Neural crest cell (in vitro differentiated cells): Measurements from ENCODE around the gene FRG1. TPM values are rescaled to one million over a fixed set of nuclear protein-coding genes. Genes with fewer than 3 reads are reported as not detected.
"Not testable (repeated sequence)": the region's sequence is repeated elsewhere in the genome, so short reads cannot be mapped to it uniquely, and the experiment has no call there.

Experiments
- DNase-seq: peaks from one replicate; pipeline ENCODE4 v3.0.0; 2021; ENCODE audit warnings: low read depth, mixed read lengths, low spot score
- H3K27ac Mint-ChIP-seq: one replicate; pipeline ENCODE4 v1.8.0; 2021; ENCODE audit warnings: mild to moderate bottlenecking, mixed read lengths; ENCODE audit not compliant: unreplicated experiment
- H3K27me3 Mint-ChIP-seq: 2 replicates; pipeline ENCODE4 v1.8.0; 2021; ENCODE audit warnings: low read depth, mild to moderate bottlenecking, mixed read lengths
- H3K36me3 Mint-ChIP-seq: 2 replicates; pipeline ENCODE4 v1.8.0; 2021; ENCODE audit warnings: low read depth, mild to moderate bottlenecking, mixed read lengths
- H3K4me1 Mint-ChIP-seq: 2 replicates; pipeline ENCODE4 v1.8.0; 2021; ENCODE audit warnings: mixed read lengths
- H3K4me3 Mint-ChIP-seq: one replicate; pipeline ENCODE4 v1.8.0; 2021; ENCODE audit warnings: mild to moderate bottlenecking, mixed read lengths
- H3K9me3 Mint-ChIP-seq: 2 replicates; pipeline ENCODE4 v1.8.0; 2021; ENCODE audit warnings: mixed read lengths
- CTCF ChIP-seq: fragments of 200-600 bp; sonication (generic); conservative IDR thresholded peaks from 2 replicates; pipeline ENCODE4 v1.5.0; 2021; ENCODE audit warnings: antibody characterized with exemption, mild to moderate bottlenecking
- long read RNA-seq: library from polyadenylated mRNA; unstranded; transcript quantifications from one replicate; pipeline ENCODE4 v2.0.0, GENCODE V29; 2020
- total RNA-seq: library from RNA; stranded (reverse); gene quantifications from 2 replicates; pipeline ENCODE4 v1.2.1, GENCODE V29; 2021

The FRG1 gene
- total RNA-seq: 41.5 and 45.2 TPM in 2 replicates
- long read RNA-seq, transcript FRG1-201 (9 exons, 1,074 nt): major isoform, 9 of 17 reads
- long read RNA-seq, partial matches to known transcripts: 8 of 17 reads
- long read RNA-seq, other reads (novel, unspliced or antisense): 0 of 17 reads

GRCh38 chr4:189940178-189941004 lies at the start of gene FRG1:
Gene FRG1, plus strand, starts transcription at chr4:189940872. Its CDS starts 138 bp downstream, at chr4:189941010.
- H3K27ac Mint-ChIP-seq: peak within 1 kb of the TSS; percentile 98
- peak; percentile 94 for DNase-seq
- peaks cover 14% of the 10 kb centered on the region for H3K9me3 Mint-ChIP-seq
- peaks cover 24% of the 10 kb centered on the region for H3K4me1 Mint-ChIP-seq
- H3K4me3 Mint-ChIP-seq: peak within 1 kb of the TSS; percentile 97
- peak; percentile 94 for TF ChIP-seq CTCF
- peaks cover 28% of the 10 kb centered on the region for H3K36me3 Mint-ChIP-seq
- H3K27me3 Mint-ChIP-seq: no peaks in the 10 kb centered on the region

- no peaks in the 10 kb centered on the region for H3K4me1 Mint-ChIP-seq
- no peak for DNase-seq
- TF ChIP-seq CTCF: no peak
- peaks cover 4% of the 10 kb centered on the region for H3K36me3 Mint-ChIP-seq
- H3K4me3 Mint-ChIP-seq: no peak overlapping the region
- no peak overlapping the region for H3K27ac Mint-ChIP-seq
- peaks cover 2% of the 10 kb centered on the region for H3K27me3 Mint-ChIP-seq
- H3K9me3 Mint-ChIP-seq: peaks cover 11% of the 10 kb centered on the region
Measured at GRCh38 chr4:189897667-189898066, 43.0 kb upstream of the FRG1 start.

GRCh38 chr4:189899481-189900015 lies 41.1 kb upstream of the FRG1 start:
- H3K36me3 Mint-ChIP-seq, H3K4me1 Mint-ChIP-seq, H3K4me3 Mint-ChIP-seq, H3K27ac Mint-ChIP-seq, H3K27me3 Mint-ChIP-seq, DNase-seq, H3K9me3 Mint-ChIP-seq: not testable (repeated sequence)

- peak; percentile 78 for TF ChIP-seq CTCF
- not testable (repeated sequence) for H3K4me1 Mint-ChIP-seq, H3K36me3 Mint-ChIP-seq, H3K4me3 Mint-ChIP-seq, H3K27ac Mint-ChIP-seq, H3K9me3 Mint-ChIP-seq
- peak; percentile 62 for DNase-seq
- H3K27me3 Mint-ChIP-seq: peaks cover 18% of the 10 kb centered on the region
Measured at GRCh38 chr4:189904420-189905027, 36.1 kb upstream of the FRG1 start.

- no peak for DNase-seq
- no peak overlapping the region for H3K27ac Mint-ChIP-seq
- peaks cover 8% of the 10 kb centered on the region for H3K9me3 Mint-ChIP-seq
- peak; percentile 53 for TF ChIP-seq CTCF
- no peak overlapping the region for H3K4me3 Mint-ChIP-seq
- H3K36me3 Mint-ChIP-seq: no peaks in the 10 kb centered on the region
- peaks cover 5% of the 10 kb centered on the region for H3K27me3 Mint-ChIP-seq
- H3K4me1 Mint-ChIP-seq: no peaks in the 10 kb centered on the region
Measured at GRCh38 chr4:189912170-189912569, 28.5 kb upstream of the FRG1 start.
